Astrocyte (in vitro differentiated cells and primary cell): ENCODE results near the gene VAV2.

Experiments
- EZH2 ChIP-seq: IDR thresholded peaks from 2 replicates; pipeline ENCODE4 v1.6.1; 2012; ENCODE audit warnings: mild to moderate bottlenecking, low read length, inconsistent platforms; ENCODE audit not compliant: insufficient read depth
- TF ChIP-seq, protein P1 (sequence below): IDR thresholded peaks from 2 replicates; pipeline ENCODE4 v1.5.1; 2011; ENCODE audit warnings: low read depth, mild to moderate bottlenecking, inconsistent platforms, low read length, moderate library complexity; ENCODE audit not compliant: insufficient read depth

DNA sequence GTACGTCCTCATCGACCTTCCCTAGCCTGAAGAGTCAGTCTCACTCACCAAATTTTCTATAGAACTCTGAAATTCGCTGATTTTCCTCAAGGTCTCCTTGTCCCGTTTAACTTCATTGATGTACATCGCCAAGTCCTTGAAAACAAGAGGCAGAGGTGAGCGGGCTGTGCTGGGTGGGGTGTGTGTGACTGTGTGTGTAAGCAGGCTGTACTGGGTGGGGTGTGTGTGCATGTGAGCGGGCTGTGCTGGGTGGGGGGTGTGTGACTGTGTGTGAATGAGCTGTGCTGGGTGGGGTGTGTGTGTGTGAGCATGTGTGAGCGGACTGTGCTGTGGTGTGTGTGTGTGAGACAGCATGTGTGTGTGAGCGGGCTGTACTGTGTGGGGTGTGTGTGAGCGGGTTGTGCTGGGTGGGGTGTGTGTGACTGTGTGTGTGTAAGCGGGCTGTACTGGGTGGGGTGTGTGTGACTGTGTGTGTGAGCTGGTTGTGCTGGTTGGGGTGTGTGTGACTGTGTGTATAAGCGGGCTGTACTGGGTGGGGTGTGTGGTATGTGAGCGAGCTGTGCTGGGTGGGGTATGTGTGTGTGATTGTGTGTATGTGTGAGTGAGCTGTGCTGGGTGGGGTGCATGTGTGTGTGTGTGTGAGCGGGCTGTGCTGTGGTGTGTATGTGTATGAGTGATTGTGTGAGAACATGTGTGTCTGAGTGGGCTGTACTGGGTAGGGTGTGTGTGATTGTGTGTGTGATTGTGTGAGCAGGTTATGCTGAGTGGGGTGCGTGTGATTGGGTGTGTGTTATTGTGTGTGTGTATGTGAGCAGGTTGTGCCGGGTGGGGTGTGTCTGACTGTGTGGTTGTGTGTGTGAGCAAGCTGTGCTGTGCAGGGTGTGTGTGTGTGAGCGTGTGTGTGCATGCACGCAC is 200.1 kb downstream of the VAV2 start:
- TF ChIP-seq, protein P1, sequence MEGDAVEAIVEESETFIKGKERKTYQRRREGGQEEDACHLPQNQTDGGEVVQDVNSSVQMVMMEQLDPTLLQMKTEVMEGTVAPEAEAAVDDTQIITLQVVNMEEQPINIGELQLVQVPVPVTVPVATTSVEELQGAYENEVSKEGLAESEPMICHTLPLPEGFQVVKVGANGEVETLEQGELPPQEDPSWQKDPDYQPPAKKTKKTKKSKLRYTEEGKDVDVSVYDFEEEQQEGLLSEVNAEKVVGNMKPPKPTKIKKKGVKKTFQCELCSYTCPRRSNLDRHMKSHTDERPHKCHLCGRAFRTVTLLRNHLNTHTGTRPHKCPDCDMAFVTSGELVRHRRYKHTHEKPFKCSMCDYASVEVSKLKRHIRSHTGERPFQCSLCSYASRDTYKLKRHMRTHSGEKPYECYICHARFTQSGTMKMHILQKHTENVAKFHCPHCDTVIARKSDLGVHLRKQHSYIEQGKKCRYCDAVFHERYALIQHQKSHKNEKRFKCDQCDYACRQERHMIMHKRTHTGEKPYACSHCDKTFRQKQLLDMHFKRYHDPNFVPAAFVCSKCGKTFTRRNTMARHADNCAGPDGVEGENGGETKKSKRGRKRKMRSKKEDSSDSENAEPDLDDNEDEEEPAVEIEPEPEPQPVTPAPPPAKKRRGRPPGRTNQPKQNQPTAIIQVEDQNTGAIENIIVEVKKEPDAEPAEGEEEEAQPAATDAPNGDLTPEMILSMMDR: no peak
- TF ChIP-seq EZH2: no peak
